Measurements from ENCODE around the gene NXPH4.

DNA sequence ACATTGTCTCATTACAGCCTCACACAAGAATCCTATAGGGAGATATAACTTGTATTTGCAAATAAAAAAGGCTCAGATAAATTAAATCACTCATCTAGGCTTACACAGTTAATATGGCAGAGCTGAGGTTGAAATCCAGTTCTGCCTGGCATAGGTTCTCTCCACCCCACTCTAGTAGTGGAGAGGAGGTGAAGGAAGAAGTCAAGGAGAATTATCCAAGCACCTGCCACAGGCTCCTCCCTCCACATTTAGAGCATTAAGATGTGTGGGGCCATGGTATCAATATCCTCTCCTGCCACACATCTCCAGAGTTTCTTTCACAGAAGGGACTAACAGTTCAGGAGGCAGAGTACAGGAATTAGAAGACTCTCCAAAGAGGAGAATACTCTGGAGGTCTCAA, 56.9 kb downstream of the NXPH4 start:
- TF ChIP-seq, protein P1, sequence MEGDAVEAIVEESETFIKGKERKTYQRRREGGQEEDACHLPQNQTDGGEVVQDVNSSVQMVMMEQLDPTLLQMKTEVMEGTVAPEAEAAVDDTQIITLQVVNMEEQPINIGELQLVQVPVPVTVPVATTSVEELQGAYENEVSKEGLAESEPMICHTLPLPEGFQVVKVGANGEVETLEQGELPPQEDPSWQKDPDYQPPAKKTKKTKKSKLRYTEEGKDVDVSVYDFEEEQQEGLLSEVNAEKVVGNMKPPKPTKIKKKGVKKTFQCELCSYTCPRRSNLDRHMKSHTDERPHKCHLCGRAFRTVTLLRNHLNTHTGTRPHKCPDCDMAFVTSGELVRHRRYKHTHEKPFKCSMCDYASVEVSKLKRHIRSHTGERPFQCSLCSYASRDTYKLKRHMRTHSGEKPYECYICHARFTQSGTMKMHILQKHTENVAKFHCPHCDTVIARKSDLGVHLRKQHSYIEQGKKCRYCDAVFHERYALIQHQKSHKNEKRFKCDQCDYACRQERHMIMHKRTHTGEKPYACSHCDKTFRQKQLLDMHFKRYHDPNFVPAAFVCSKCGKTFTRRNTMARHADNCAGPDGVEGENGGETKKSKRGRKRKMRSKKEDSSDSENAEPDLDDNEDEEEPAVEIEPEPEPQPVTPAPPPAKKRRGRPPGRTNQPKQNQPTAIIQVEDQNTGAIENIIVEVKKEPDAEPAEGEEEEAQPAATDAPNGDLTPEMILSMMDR (IDR thresholded peaks at IDR 0.05): no peak
- no peak for TF ChIP-seq POLR2A (IDR thresholded peaks at IDR 0.05)
